Measurements from ENCODE around the gene CDK5RAP3.

GRCh38 chr17:47962901-47963300 lies 8.0 kb upstream of the CDK5RAP3 start:
- no peak for TF ChIP-seq EZH2 (IDR thresholded peaks at IDR 0.05; ENCODE audit: low read depth, unreplicated experiment)
- no peak for TF ChIP-seq EZH2phosphoT487 (IDR thresholded peaks at IDR 0.05; ENCODE audit: unreplicated experiment)
- no peak for TF ChIP-seq CTCF (conservative IDR thresholded peaks at IDR 0.05; ENCODE audit: low read depth in 2 of 2)
- TF ChIP-seq NANOG (IDR thresholded peaks at IDR 0.05; ENCODE audit: borderline replicate concordance), result no peak
- no peak for TF ChIP-seq CREB1 (CRISPR knock-in tag; IDR thresholded peaks at IDR 0.05; ENCODE audit: low read depth)
- no peak for TF ChIP-seq REST (IDR thresholded peaks at IDR 0.05; ENCODE audit: unreplicated experiment)
- TF ChIP-seq POLR2AphosphoS5 (IDR thresholded peaks at IDR 0.05; ENCODE audit: low read depth), result no peak
- TF ChIP-seq JUNB (IDR thresholded peaks at IDR 0.05; ENCODE audit: unreplicated experiment), result no peak
- no peak for TF ChIP-seq STAT1 (IDR thresholded peaks at IDR 0.05; ENCODE audit: unreplicated experiment)
